GM18499 (cell line): ENCODE measurements around the gene ERN1.

Experiments used
- ATAC-seq: cut with Tn5 transposase; IDR thresholded peaks from one replicate; pipeline ENCODE4 v1.9.1; 2021; ENCODE audit warnings: moderate number of reproducible peaks; ENCODE audit not compliant: insufficient read depth, unreplicated experiment

Gene ERN1

DNA sequence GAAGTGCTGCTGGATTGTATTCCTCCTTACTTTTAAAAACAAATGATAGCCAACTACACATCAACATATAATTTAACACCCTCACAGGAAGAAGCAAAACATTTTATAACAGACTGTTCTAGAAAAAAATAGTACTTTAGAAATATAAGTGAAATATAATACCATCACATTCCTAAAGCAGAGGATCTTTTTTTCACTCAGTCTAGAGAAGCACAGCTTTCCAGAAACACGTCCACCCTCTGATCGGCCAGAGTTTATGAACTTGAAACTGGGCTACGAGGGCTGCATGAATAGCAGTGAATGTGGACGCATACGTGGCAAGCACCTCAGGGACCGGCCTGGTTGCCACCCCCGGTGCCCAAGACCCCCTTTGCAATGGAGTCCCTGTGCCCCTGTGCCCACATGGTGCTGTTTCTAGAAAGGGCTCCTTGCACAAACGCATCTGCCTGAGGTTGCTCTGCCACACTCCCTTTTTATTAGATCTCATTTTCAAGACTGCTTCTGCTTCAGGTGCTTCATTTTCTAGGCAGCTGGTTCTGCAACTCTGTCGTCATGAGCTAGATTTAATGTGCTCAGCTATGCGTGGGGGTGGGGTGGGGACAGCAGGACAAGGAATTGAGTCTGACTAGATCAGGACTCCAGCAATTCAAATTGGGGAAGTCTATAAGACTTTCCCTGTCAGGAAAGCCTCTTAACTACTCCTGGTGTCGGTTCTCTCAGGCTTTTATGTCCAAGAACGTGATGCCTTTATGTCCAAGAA is 29.1 kb upstream of the ERN1 start:
- ATAC-seq, result no peak

- no peak for ATAC-seq
These were observed 28.5 kb upstream of the ERN1 start for GRCh38 chr17:64158406-64158805.

DNA sequence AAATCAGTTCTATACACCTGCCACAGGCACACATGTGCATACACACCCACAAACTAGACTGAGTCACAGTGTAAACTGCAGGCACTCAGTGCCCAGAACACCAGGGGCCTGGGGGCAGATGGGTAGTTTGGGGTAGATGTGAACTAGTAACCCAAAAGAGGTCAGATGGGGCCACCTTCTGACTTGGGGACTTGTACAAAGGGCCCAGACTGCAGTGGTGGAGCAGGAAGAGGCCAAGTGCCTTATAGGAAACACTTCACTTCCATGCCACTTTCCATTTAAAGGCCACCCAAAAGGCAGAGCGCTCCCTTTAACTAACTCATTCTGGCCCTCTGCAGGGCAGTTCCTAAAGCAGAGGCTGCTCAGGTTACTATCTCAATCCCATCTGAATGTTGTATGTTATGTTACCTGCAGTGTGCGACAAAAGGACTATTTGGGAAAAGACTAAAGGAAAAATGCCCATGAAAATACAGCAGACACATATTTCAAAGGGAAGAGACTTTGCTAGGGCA is 27.8 kb upstream of the ERN1 start:
- ATAC-seq, result no peak

DNA sequence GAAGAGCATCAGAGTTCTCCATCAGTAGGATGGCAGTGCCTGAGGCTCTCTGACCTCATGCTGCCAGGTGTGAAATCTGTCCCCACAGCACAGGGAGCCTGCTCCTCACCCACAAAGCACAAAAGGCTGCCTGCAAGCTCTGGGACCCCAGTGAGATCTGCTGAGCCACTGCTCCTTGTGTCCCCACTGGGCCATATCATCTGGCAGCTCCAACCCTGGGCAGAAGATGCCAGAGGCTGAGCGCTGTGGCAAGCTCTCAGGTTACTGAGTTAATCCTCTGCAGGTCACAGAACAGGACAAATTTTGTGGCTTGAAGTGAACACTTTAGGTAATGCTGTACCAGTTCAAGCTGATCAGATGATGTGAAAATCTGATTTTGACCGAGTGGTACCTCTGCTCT is 26.7 kb upstream of the ERN1 start:
- no peak for ATAC-seq

GRCh38 chr17:64155751-64156544 is 26.0 kb upstream of the ERN1 start:
- no peak for ATAC-seq

DNA sequence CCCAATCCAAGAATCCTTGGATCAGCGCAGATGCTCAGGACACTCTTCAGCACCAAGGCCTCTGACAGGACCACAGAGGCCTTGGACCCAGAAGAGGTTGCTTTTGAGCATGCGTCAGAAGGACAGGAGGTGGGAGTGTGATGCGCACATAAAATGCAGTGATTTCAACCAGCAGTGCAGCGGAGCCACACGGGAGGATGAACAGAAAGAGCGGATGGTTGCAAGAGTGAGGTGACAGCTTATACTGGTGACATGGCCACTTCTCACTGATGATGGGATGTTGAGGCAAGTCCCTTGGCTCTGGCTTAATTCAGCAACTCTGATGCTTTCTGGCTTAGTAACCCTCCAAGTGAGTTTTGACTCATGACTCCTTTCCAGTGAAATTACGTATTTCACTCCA is 25.2 kb upstream of the ERN1 start:
- ATAC-seq, result no peak

- ATAC-seq, result no peak
These were observed 24.8 kb upstream of the ERN1 start for GRCh38 chr17:64154717-64155116.

GRCh38 chr17:64154313-64154695 is 24.4 kb upstream of the ERN1 start:
- no peak for ATAC-seq

DNA sequence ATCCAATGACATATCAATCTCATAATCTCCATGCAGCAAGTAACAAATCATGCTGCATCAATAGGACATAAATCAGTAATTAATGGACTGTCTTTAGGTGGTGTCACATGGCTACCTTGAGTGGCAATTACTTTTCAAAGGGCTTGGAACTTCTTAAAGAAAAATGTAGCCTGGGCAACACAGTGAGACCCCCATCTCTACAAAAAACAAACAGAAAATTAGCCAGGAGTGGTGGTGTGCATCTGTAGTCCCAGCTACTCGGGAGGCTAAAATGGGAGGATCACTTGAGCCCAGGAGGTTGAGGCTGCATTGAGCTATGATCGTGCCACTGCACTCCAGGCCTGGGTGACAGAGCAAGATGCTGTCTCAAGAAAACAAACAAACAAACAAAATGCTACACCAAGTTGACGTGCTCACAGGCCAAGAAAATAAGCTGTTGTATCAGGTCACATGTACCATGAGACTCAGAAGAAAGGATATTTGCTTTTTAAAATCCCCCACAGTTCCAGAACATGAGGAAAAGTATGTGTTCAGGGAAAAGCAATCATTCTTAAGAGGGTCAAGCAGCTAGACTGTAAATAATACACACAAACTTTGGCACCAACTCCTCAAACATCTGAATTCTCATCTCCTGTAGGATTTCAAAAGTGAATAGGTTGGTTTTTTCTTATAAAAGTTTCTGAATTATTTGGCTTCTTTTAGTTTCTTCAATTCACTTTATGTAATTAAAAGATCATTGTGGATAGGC is 23.8 kb upstream of the ERN1 start:
- ATAC-seq, result no peak

DNA sequence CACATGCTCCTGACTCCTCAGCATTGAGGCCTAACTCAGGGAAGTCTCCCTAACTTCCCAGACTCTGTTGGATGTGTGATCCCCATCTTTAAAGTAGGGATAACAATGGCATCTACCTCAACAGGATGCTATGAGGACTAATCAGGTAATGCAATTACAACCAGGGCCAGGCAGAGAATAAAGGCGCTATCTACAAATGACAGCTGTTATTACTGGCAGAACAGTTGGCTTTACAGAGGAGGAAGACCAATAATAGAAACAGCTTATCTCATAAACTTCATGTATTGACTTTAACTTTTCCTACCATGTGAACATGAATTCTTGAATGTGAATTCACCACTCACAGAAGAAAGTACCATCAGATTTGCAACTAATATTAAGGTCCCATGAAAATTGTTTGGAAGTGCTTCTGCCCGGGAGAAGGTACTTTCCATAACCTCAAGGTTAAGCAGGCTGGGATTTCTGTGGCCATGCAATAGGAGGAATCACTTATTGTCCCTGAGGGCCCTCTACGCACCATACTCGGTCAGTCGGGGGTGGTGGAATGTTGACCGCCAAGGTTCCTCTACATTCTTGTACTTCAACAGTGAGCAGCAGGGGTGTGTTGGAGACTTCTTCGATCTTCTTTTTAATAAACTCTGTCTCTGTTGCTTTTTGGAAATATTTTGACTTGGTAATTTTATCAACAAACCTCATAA is 22.6 kb upstream of the ERN1 start:
- ATAC-seq, result no peak

DNA sequence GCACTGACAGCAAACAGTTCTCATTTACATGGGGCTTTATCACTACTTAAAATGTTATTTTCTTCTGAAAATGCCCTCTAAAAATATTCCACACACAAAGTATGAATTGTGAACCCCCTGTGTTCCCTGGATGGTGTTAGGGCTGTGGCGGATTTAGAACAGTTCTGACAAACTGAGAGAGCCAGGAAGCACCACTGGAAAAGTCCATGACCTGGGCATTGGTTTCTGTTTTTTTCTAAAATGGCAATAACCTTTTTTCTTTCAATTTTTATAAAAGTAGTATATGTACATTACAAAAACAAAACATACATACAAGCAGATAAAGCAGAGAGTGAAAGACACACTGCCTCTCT is 21.0 kb upstream of the ERN1 start:
- no peak for ATAC-seq

DNA sequence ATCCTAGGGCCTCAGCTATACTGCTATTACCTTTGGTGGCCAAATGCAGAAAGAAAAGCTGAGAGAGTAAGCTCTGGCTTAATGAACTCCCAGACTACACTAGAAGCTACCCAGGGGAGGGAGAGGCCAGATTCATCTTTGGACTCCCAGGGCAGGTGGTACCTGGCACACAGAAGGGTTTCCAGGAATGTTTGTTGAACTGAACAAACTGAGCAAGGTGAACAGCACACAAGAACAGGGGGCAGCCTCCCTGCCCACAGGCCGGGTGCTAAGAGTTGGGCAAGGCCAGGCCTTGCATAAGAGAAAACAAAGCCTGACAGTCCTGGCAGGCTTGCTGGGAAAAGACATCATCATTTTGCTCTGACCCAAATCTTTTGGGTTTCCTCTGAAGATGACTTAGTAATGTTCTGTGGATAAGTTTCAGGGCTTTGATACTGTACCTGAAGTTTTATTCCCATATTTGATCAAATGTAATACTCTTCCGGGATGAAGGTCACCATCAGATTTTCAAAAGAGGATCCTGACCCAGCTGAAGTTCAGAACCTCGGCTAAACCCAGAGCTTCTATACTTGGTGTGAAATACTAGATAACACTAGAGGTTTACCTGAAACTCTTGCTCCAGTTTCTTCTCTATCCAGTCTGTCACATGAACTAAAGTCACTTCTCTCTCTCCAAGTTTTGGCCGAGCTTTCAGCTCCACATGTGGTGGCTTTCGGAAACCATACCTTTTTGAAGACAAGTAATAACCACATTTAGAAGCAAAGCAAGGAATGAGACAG is 20.5 kb upstream of the ERN1 start:
- no peak for ATAC-seq

DNA sequence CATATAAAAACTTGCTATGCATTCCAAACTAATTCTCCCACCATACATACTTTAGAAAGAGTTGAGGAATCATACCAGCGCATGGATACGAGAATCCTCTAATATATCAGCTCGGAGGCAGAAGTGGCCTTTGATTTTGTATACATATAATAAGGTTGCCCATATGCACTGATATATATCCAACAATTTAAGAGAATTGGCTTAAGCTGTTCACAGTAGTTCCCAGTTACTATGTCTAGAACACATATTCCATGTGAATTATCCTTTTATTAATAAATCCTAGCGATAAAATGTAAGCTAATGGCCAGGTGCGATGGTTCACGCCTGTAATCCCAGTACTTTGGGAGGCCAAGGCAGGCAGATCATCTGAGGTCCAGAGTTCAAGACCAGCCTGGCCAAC is 19.3 kb upstream of the ERN1 start:
- no peak for ATAC-seq

DNA sequence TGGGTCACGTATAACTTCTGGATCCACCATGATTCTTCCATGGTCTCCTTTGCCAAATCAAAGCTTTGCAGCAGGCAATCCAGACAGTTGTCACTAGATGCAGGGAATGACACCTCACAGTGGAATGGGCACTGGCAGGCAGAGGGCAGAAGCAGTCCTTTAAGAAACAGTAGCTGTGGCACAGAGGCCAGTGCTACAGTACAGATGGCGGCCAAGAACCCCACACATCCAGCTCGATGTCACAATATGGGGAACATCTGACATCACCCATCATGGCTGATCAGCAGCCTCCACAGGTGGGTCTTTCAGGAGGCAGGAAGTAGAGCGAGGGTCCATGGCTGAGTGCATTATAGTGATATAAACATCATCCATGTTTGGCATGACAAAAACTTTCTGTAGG is 18.8 kb upstream of the ERN1 start:
- ATAC-seq, result no peak

DNA sequence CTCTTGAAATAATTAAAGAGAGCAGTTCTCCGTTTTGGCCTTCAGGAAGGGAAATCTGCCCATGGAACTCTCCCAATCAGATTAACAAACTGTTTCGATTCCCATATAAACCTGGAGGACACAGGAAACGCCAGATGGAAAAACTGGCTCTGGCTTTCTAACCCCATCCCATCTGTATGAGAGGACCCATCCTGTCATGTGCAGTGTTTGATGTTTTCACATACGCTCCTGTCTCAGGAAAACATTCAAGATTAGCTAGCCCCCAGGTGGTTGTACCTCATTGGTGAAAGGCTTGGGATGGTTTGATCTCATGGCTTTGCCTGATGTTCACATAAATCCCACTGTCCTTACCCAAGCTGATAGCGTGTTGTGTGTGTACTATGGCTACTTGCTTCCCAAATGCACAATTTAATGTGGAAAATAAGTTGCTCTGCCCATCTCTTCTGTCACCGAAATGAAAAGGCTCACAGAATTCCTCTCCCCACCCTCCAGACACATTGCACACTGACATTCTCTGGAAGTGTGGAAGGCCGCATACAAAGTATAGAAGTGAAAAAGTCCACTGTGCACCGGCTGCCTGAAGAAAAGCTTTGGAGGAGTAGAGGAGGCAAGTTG is 18.2 kb upstream of the ERN1 start:
- no peak for ATAC-seq

DNA sequence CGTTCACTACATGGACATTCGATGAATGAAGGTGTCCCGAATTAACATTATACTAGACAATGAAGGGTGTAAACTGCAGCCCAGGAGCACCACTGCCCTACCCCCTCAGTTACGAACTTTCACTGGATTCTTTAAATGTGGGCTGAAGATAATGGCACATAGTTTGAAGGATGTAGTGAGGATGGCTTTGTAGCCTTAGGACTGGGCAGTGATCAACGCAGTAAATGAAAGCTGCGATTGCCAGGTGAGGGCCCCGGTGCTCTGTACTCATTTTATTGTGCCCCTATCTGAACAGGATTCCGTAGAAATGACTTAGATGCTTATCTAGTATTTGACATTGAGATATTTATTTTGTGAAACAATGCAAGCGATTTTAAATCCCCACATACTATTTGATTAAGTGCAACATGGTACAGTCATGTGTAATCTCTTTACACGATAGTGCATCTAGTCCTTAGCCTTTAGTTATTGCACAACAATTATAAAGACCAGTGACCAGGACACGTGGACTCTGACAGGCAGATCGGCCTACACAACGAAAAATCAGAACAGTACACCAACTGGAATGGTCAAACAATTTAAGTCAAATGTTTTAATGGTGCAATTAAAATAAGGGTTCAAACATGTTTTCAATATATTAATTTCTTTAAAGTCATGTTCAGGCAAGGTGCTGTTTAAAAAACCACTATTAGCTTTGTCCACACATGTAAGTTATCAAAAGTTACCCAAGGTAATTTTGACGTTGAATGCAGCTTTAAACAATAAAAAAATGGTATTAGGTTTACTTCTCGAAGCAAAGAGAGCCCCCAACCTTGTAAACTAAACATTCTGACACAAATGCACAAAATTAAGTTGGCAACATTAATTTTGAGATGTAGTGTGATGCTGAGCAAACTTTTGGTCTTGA is 17.4 kb upstream of the ERN1 start:
- no peak for ATAC-seq

DNA sequence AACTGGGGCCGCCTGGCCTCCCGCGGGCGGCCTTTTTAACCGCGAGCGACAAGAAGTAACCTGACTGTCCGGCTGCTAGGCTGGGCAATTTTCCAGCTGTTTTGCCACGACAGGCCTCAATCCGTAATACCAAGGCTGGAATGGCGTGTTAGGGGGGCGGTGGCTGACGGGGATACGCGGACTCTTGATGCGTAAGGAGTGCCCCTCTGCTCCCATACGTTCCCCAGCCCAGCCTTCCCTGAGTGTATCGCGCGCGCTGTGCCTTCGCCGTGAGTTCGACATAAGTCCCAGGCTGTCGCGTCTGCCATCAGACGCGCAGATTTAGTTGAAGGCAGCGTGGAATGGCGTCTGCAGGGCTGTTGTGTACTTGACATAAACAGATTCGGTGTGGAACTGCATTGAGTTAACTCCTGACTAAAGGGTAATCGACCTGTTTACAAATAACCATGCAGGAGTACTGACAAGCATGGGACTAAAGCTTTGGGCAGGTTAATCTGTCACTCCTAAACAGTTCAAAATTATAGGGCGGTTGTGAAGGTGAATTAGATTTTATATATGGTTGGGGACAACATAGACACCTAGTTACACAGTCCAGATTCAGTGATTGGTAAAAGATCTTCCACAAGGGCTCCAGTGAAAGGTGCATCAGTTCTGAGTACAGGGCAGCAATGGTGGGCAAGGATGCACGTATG is 16.6 kb upstream of the ERN1 start:
- ATAC-seq, result no peak
